Measurements from ENCODE around the gene CDC40. TPM values are rescaled to one million over a fixed set of nuclear protein-coding genes. Genes with fewer than 3 reads are reported as not detected.

Gene CDC40
- total RNA-seq, 2 experiments from 2014 or later, result 26.2 to 30.2 TPM

DNA sequence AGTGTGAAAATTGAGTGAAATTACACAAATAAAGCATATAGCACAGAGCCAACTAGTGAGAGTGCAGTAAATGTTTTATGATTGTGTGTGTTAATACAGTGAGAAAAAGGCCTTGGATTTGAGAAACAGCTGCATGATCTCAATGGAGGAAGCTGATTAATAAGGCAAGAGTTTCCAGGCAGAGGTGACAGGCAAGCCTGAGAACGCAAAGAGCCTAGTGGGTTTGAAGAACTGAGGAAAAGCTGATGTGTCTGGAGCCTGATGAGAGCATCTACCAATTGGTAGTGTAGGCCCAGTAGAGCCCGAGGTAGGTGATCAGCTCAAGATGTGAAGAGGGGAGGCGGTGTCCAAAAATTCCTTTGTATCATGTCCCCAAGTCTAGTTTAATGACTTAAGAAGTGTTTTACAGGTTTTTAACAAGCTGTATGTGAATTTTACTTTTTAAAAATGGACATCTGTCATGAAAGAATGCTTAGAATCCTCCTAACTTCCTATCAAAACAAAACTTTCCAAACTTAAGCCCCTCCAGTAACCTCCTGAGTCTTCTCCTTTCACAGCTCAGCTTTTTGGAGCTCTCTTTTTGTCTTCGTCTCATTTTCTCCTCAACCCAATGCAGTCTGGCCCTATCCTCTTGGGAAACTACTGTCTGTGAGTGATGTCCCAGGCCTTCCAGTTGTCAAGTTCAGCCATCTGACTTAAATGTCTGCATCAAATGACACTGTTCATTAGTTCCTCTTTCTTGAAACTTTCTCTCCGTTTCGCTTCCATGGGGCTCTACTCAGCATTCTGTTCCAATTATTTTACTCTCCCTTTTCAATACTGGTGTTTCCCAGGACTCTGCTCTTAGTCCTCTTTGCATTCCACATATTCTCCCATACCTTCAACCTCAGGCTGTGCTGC, 1.2 kb downstream of the CDC40 start:
- intact Hi-C loops (cut with micrococcal nuclease), result loop anchor here (2.0 to 5.0 kb wide), 2 partner anchors 695 to 799 kb away; partner anchors contain the start of gene CD164
- Mint-ChIP-seq H3K4me1 (ENCODE audit: low read depth) (peaks cover 18% of the 10 kb centered on the region), H3K4me3 (no peak overlapping the region), H3K27me3 (peaks cover 5% of the 10 kb centered on the region), H3K36me3 (no peaks in the 10 kb centered on the region), H3K9me3 (no peaks in the 10 kb centered on the region), H3K27ac (no peak overlapping the region)
- ChIA-PET POLR2A (interaction anchor here (1.4 kb wide), 1 partner anchor 18 kb away, joined by 4 read pairs; no protein-coding TSS in a partner anchor), CTCF (interaction anchor here (2.0 kb wide), 1 partner anchor 208 kb away, joined by 9 read pairs; no protein-coding TSS in a partner anchor)
- peak; percentile 45 for DNase-seq

DNA sequence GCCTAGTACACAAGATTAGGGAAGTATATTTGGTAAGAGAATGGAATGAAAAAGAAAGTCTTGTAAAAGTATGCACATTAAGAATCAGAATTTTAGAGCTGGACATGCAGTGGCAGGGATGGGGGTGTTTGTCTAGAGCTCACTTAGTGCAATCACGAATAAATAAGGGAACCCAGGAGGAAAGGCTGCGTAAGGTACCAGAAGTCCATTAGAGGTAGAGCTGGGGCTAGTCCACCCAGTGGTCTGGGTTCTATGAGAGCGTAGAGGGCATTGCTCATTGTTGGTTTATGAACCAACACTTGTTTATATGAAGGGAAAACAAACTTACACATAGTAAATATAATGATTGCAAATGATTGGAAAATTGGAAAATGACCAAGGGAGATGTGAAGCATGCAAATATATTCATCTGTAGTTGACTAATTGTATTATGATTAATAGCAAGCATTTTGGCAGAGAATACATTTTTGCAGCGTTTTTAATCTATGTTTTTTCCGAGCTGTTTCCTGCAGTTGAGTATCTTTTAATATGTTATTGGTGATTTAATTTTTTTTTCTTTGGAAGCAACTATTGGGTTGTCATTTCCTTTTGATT, 3.2 kb downstream of the CDC40 start:
- Mint-ChIP-seq H3K9me3 (no peaks in the 10 kb centered on the region), H3K36me3 (peaks cover 2% of the 10 kb centered on the region), H3K27me3 (peaks cover 1% of the 10 kb centered on the region), H3K27ac (no peak overlapping the region), H3K4me3 (no peak overlapping the region), H3K4me1 (ENCODE audit: low read depth) (peaks cover 24% of the 10 kb centered on the region)
- ChIA-PET POLR2A (no interaction called here), CTCF (no interaction called here)
- no peak for DNase-seq
- intact Hi-C loops (cut with micrococcal nuclease), result loop anchor here (5.0 kb wide), 1 partner anchor 801 kb away; the partner anchor contains the start of gene CD164

- peaks cover 2% of the 10 kb centered on the region for H3K36me3 Mint-ChIP-seq
- H3K9me3 Mint-ChIP-seq, result no peaks in the 10 kb centered on the region
- no peaks in the 10 kb centered on the region for H3K27me3 Mint-ChIP-seq
- no peak overlapping the region for H3K27ac Mint-ChIP-seq
- peak overlapping the region; percentile 9 for H3K4me3 Mint-ChIP-seq
- peaks cover 28% of the 10 kb centered on the region for H3K4me1 Mint-ChIP-seq (ENCODE audit: low read depth)
- DNase-seq, result no peak
- CTCF ChIA-PET, result interaction anchor here (2.1 kb wide), 1 partner anchor 146 kb away, joined by 6 read pairs; no protein-coding TSS in a partner anchor
- POLR2A ChIA-PET, result no interaction called here
- intact Hi-C loops (cut with micrococcal nuclease), result no loop called here
Observed at GRCh38 chr6:110185879-110186278, 5.7 kb downstream of the CDC40 start.

GRCh38 chr6:110188791-110189190, 8.6 kb downstream of the CDC40 start:
- H3K27me3 Mint-ChIP-seq, result no peaks in the 10 kb centered on the region
- H3K4me3 Mint-ChIP-seq, result no peak overlapping the region
- DNase-seq, result no peak
- ChIA-PET POLR2A (no interaction called here), CTCF (no interaction called here)
- intact Hi-C loops (cut with micrococcal nuclease), result no loop called here
- peaks cover 5% of the 10 kb centered on the region for H3K36me3 Mint-ChIP-seq
- peaks cover 28% of the 10 kb centered on the region for H3K4me1 Mint-ChIP-seq (ENCODE audit: low read depth)
- H3K27ac Mint-ChIP-seq, result no peak overlapping the region
- no peaks in the 10 kb centered on the region for H3K9me3 Mint-ChIP-seq

- H3K4me3 Mint-ChIP-seq, result no peak overlapping the region
- ChIA-PET CTCF (no interaction called here), POLR2A (no interaction called here)
- intact Hi-C loops (cut with micrococcal nuclease), result no loop called here
- H3K9me3 Mint-ChIP-seq, result no peaks in the 10 kb centered on the region
- DNase-seq, result no peak
- peaks cover 27% of the 10 kb centered on the region for H3K4me1 Mint-ChIP-seq (ENCODE audit: low read depth)
- peaks cover 11% of the 10 kb centered on the region for H3K36me3 Mint-ChIP-seq
- no peaks in the 10 kb centered on the region for H3K27me3 Mint-ChIP-seq
- H3K27ac Mint-ChIP-seq, result no peak overlapping the region
Observed at GRCh38 chr6:110190726-110191125, 10.5 kb downstream of the CDC40 start.

DNA sequence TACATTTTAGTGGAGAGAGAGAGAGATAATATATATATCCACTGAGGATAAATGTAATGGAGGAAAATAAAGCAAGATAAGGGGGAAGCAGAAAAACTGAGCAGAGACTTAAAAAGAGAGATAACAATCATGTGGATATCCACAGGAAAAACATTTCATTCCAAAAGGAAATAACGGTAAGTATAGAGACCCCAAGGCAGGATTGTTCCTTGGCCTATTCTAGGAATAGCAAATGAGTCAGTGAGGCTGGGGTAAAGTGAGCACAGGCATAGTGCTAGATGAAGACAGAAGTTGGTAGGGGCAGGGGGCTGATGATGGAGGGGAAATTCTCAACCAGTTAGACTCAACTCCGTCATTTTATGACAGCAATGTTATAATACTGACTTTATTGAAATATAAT, 11.2 kb downstream of the CDC40 start:
- Mint-ChIP-seq H3K27me3 (no peaks in the 10 kb centered on the region), H3K27ac (no peak overlapping the region), H3K4me1 (ENCODE audit: low read depth) (peaks cover 23% of the 10 kb centered on the region), H3K4me3 (no peak overlapping the region), H3K9me3 (no peaks in the 10 kb centered on the region), H3K36me3 (peaks cover 11% of the 10 kb centered on the region)
- DNase-seq, result no peak
- intact Hi-C loops (cut with micrococcal nuclease), result no loop called here
- ChIA-PET POLR2A (no interaction called here), CTCF (interaction anchor here (0.5 kb wide), 1 partner anchor 14 kb away, joined by 5 read pairs; no protein-coding TSS in a partner anchor)

- Mint-ChIP-seq H3K36me3 (peaks cover 10% of the 10 kb centered on the region), H3K9me3 (no peaks in the 10 kb centered on the region), H3K4me3 (no peak overlapping the region), H3K27ac (no peak overlapping the region), H3K27me3 (no peaks in the 10 kb centered on the region), H3K4me1 (ENCODE audit: low read depth) (peaks cover 12% of the 10 kb centered on the region)
- POLR2A ChIA-PET, result no interaction called here
- CTCF ChIA-PET, result interaction anchor here (1.0 kb wide), 1 partner anchor 17 kb away, joined by 6 read pairs; the partner anchor contains the start of gene WASF1
- no peak for DNase-seq
- intact Hi-C loops (cut with micrococcal nuclease), result no loop called here
Observed at GRCh38 chr6:110195639-110196038, 15.4 kb downstream of the CDC40 start.

GRCh38 chr6:110196874-110197273, 16.6 kb downstream of the CDC40 start:
- peaks cover 12% of the 10 kb centered on the region for H3K4me1 Mint-ChIP-seq (ENCODE audit: low read depth)
- intact Hi-C loops (cut with micrococcal nuclease), result no loop called here
- H3K27ac Mint-ChIP-seq, result no peak overlapping the region
- CTCF ChIA-PET, result interaction anchor here (0.6 kb wide), 1 partner anchor 157 kb away, joined by 3 read pairs; no protein-coding TSS in a partner anchor
- peaks cover 10% of the 10 kb centered on the region for H3K36me3 Mint-ChIP-seq
- no peak for DNase-seq
- no peak overlapping the region for H3K4me3 Mint-ChIP-seq
- no peaks in the 10 kb centered on the region for H3K9me3 Mint-ChIP-seq
- H3K27me3 Mint-ChIP-seq, result no peaks in the 10 kb centered on the region
- POLR2A ChIA-PET, result no interaction called here

DNA sequence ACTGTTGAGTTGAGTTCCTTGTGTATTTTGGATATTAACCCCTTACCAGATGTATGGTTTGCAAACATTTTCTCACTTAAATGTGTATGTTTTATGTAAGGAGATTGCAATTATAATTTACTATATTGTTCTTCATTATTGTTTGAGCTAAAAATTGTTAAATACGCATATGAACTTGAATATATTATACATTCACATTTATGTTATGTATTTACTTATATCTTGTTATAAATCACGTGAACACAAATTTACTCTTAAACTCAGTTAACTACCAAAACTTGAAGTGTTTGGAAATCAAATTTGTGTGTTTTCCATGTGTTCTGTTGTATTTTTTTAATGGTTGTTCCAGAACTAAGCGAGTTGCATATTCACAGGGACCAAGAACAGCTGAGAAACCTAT, 18.3 kb downstream of the CDC40 start:
- Mint-ChIP-seq H3K27ac (no peak overlapping the region), H3K36me3 (peaks cover 9% of the 10 kb centered on the region), H3K4me3 (no peak overlapping the region), H3K9me3 (no peaks in the 10 kb centered on the region), H3K27me3 (no peaks in the 10 kb centered on the region), H3K4me1 (ENCODE audit: low read depth) (peaks cover 12% of the 10 kb centered on the region)
- ChIA-PET POLR2A (interaction anchor here (1.2 kb wide), 1 partner anchor 18 kb away, joined by 4 read pairs; the partner anchor contains the start of gene CDC40), CTCF (no interaction called here)
- no peak for DNase-seq
- intact Hi-C loops (cut with micrococcal nuclease), result no loop called here

DNA sequence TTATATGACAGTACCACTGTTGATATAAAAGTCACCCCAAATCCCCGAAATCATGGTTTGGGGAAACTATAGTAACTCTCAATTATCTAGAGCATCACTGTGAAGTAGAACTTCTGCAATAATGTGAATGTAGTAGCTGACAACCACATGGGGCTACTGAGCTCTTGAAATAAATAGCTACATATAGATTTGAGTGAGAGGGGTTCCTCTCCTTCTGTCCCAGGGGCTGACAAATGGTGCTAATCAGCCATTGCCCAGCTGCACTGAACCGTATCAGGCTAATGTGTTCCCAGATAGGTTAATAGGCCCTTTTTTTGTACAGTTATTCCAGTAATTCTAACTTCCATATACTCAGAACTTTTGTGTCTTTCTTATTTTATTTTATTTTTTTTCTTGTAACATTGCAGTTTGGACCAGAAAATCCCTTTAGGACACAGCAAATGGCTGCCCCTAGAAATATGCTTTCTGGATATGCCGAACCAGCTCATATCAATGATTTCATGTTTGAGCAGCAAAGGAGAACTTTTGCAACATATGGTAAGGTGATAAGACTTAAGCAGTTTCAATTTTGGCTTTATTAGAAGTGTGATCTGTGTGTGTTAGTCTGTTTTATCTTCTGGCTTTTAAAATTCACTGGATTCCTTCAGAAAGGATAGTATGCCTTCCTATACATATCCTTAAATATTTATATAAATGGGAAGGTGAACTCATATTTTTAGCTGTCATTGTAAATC, 21.1 kb downstream of the CDC40 start:
- peaks cover 1% of the 10 kb centered on the region for H3K36me3 Mint-ChIP-seq
- H3K27me3 Mint-ChIP-seq, result no peaks in the 10 kb centered on the region
- ChIA-PET CTCF (interaction anchor here (1.0 kb wide), 1 partner anchor 162 kb away, joined by 3 read pairs; no protein-coding TSS in a partner anchor), POLR2A (no interaction called here)
- H3K27ac Mint-ChIP-seq, result no peak overlapping the region
- H3K4me3 Mint-ChIP-seq, result no peak overlapping the region
- intact Hi-C loops (cut with micrococcal nuclease), result no loop called here
- no peaks in the 10 kb centered on the region for H3K9me3 Mint-ChIP-seq
- H3K4me1 Mint-ChIP-seq (ENCODE audit: low read depth), result peaks cover 4% of the 10 kb centered on the region
- no peak for DNase-seq

- H3K4me3 Mint-ChIP-seq, result no peak overlapping the region
- no peaks in the 10 kb centered on the region for H3K27me3 Mint-ChIP-seq
- no peaks in the 10 kb centered on the region for H3K9me3 Mint-ChIP-seq
- CTCF ChIA-PET, result no interaction called here
- POLR2A ChIA-PET, result no interaction called here
- H3K36me3 Mint-ChIP-seq, result peaks cover 19% of the 10 kb centered on the region
- peaks cover 2% of the 10 kb centered on the region for H3K4me1 Mint-ChIP-seq (ENCODE audit: low read depth)
- H3K27ac Mint-ChIP-seq, result no peak overlapping the region
- intact Hi-C loops (cut with micrococcal nuclease), result no loop called here
- no peak for DNase-seq
Observed at GRCh38 chr6:110207652-110208051, 27.4 kb downstream of the CDC40 start.

DNA sequence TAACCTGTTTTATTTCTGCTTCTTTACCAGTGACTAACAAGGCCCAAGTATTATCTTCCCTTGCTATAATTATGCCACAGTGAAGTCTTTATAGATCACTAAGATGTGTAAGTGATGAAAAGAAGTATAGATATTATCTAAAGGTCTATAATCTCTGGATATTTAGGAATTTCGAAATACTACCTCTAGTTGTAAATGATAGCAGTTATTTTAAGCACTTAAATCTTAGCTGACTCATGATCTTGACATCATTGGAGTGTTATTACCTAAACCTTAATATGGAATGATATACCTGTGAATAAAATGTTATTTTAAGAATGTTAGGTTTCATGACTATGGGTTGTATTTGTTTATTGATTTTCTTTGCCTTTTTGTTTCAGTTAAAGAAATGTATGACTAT, 31.5 kb downstream of the CDC40 start:
- Mint-ChIP-seq H3K4me3 (no peak overlapping the region), H3K27ac (no peak overlapping the region), H3K36me3 (peaks cover 36% of the 10 kb centered on the region), H3K9me3 (no peaks in the 10 kb centered on the region), H3K27me3 (no peaks in the 10 kb centered on the region), H3K4me1 (ENCODE audit: low read depth) (no peaks in the 10 kb centered on the region)
- DNase-seq, result no peak
- ChIA-PET POLR2A (no interaction called here), CTCF (no interaction called here)
- intact Hi-C loops (cut with micrococcal nuclease), result no loop called here

All from activated CD4-positive, alpha-beta memory T cell treated with anti-CD3 and anti-CD28 coated beads for 36 hours (primary cell).